GM18870 (cell line): ENCODE data around the gene TNFRSF14.

ENCODE experiments used
- ATAC-seq: cut with Tn5 transposase; IDR thresholded peaks from one replicate; pipeline ENCODE4 v1.9.1; 2021; ENCODE audit warnings: moderate library complexity; ENCODE audit not compliant: unreplicated experiment

Gene TNFRSF14

GRCh38 chr1:2597441-2598328 lies 41.5 kb downstream of the TNFRSF14 start:
- ATAC-seq = no peak

DNA sequence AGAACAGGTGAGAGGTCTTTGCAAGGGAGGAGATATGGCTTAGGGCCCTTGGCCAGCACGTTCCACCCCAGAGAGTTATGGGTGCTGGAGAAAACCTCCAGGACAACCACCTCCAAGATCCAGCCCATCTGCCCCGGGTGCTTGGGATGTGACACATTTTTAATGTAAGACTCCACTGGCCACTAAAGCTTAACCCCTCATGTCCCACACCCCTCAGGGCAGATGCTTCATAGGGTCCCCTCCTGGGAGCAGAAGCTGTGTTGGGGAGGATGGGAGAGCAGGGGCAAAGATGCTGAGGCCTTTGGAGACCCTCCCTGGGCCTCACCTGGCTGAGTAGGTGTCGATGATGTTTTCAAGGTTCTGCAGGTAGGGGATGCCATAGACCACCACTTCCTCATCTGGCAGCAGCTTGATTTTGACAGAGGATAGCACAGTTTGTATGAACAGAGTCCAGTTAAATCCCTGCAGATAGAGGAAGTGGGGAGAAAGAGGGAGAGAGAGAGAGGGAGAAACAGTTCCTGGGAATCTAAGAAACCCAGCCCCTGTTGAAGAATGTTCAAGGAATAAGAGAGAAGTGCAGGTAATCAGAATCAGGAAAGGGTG lies 42.3 kb downstream of the TNFRSF14 start:
- no peak for ATAC-seq

GRCh38 chr1:2601721-2602303 lies 45.6 kb downstream of the TNFRSF14 start:
- no peak for ATAC-seq

DNA sequence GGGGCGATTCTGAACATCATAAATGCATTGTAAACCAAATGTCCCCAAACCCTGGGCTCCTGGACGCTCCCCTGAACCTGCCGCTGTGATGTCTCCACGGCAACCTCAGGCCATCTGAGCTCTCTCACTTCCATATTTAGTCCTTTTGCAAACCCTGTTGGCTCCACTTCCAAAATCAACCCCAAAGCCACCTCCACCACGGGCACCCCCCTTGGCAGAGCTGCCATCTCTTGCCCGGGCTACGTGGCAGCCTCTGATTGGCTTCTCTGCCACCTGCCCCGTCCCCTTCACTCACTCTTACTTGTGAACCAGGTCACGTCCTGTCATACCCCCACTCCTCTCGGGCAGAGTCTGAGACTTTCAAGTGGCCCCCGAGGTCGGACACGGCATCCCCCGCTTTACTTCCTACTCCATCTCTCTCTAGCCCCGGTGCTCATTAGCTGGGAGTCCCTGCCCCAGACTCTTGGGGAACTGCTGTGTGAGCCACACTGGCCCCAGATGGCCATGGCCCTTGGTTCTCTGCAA lies 46.2 kb downstream of the TNFRSF14 start:
- ATAC-seq = no peak

GRCh38 chr1:2602866-2603520 lies 46.8 kb downstream of the TNFRSF14 start:
- no peak for ATAC-seq

- ATAC-seq = no peak
These were observed 47.5 kb downstream of the TNFRSF14 start for GRCh38 chr1:2603521-2604155.

GRCh38 chr1:2604156-2604843 lies 48.1 kb downstream of the TNFRSF14 start:
- ATAC-seq = no peak

- no peak for ATAC-seq
These were observed 48.8 kb downstream of the TNFRSF14 start for GRCh38 chr1:2604844-2605508.

- ATAC-seq = no peak
These were observed 49.6 kb downstream of the TNFRSF14 start for GRCh38 chr1:2605509-2606395.

GRCh38 chr1:2606396-2606880 lies 50.3 kb downstream of the TNFRSF14 start:
- ATAC-seq = no peak

- ATAC-seq = no peak
These were observed 50.9 kb downstream of the TNFRSF14 start for GRCh38 chr1:2606881-2607621.

- ATAC-seq = no peak
These were observed 51.5 kb downstream of the TNFRSF14 start for GRCh38 chr1:2607641-2608091.

DNA sequence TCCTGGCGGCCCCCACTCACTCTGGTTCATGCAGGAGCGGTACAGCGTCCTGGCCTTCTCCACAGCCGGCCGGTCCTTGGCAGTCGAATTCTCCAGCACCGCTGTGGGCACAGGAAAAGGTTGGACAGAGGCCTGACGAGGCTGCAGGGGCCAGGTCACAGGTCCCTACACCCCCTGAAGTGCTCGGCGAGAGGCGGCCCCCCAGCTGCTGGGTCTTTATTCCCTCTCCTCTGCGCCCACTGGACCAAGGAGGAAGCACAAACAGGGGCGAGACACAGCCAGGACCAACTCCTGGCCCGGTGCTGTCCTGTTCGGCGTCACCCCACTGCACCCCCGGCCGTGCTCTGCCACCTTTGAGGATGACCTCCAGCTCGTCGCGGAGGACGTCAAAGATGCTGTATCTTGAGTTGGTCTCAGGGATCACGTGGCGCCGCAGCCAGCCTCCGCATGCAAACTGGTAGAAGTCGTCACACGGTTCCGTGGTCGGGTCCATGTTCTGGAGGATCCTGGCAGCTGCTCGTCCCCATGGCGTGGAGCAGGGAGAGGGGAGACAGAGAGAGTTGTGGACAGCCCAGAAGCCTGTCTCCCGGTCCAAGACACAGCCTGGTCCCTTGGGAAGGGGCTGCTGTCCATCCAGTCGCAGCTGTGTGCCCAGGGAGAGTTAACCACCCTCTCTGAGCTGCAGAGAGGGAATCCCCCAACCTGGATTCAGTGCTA lies 53.3 kb downstream of the TNFRSF14 start:
- no peak for ATAC-seq

DNA sequence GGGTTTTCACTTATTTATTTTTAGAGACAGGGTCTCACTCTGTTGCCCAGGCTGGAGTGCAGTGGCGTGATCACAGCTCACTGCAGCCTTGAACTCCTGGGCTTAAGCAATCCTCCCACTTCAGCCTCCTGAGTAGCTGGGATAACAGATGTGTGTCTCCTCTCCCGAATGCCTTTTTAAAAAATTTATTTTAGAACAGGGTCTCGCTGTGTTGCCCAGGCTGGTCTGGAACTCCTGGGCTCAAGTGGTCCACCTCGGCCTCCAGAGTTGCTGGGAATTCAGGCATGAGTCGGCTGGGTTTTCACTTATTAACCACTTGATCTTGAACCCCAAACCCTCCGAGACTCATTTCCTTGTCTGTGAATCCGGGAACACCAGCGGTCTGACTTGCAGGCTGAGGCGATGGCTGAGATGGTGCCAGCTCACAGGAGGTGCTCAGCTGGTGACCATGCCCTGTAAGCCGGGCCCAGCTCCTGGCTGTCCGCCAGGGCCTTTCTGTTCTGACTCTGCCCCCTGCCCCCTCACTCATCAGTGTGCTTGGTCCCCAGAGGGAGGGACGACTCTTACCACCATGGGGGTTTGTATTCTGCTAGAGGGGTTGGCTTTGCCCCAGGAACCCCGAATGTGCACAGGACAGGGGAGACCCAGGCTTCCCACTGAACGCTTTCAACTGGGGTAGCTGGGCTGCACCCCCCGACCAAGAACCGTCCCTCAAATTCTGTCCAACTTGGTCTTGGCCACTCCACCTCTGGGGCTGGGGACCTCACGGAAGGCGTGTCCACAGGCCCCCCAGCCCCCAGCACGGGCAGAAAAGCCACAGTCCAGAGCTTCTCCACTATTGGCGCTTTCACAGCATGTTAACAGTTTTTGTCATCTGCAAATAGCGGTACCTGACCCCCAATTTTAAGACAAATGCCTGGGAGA lies 54.1 kb downstream of the TNFRSF14 start:
- no peak for ATAC-seq

GRCh38 chr1:2611031-2611501 lies 54.9 kb downstream of the TNFRSF14 start:
- ATAC-seq = no peak
